NCI-H2029 (cell line): ENCODE results near the gene GAS7.

Experiments used
- DNase-seq: peaks from one replicate; lab custom pipeline; 2025; lab: John Stamatoyannopoulos, UW

GAS7 gene

GRCh38 chr17:9887508-9887907 lies 310.9 kb downstream of the GAS7 start:
- DNase-seq = no peak

- DNase-seq = no peak
Measured at GRCh38 chr17:9886141-9886930, 312.1 kb downstream of the GAS7 start.

DNA sequence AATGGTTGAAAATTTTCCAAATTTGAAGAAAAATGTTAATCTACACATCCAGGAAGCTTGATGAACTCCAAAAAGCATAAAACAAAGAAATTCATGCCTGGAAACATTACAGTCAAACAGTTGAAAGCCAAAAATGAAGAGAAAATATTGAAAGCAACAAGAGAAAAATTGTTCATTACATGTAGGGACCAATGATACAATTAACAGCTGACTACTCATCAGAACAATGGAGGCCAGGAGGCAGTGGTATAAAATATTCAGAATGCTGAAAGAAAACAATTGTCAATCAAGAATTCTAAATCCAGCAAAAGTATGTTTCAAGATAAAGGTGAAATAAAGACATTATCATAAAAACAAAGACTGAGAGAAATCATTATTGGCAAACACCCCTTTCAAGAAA lies 315.0 kb downstream of the GAS7 start:
- DNase-seq = no peak

DNA sequence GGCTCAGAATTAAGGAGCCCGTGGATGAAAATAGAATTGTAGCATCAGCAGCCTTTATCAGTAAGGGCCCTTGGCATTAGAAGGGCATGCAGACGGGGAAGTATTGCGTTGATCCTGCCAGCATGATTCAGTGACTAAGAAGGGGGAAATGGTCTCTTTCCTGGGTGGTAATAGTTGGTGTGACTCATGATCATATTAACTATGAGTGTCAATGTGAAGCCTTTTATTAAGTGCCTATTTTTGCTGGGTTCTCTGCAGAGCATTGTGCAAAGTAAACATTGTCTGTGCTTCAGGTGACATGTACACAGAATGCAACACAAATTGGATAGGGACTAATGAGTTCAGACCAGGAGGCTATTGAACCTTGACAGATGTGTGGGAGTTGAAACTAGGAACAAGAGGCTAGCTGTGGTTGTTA lies 317.8 kb downstream of the GAS7 start:
- no peak for DNase-seq

GRCh38 chr17:9878786-9879525 lies 319.4 kb downstream of the GAS7 start:
- DNase-seq = no peak

DNA sequence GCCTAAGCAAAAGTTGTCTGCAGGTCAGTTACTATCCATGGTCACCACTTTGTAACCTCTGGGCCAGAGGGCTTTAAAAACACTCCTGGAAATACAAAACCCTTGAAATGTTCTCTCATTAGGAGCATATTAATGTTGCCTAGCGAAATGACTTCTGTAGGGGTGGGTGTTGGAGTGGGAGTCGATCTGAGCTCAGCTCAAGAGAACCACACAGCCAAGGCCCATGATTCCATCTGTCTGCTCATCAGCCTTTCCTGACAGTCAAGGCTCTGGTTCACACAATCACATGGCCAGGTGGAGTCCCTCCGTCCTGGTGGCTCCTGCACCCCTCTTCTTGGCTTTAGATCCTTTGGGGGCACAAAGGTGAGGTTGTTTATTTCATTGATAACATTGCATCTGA lies 320.1 kb downstream of the GAS7 start:
- DNase-seq = no peak

DNA sequence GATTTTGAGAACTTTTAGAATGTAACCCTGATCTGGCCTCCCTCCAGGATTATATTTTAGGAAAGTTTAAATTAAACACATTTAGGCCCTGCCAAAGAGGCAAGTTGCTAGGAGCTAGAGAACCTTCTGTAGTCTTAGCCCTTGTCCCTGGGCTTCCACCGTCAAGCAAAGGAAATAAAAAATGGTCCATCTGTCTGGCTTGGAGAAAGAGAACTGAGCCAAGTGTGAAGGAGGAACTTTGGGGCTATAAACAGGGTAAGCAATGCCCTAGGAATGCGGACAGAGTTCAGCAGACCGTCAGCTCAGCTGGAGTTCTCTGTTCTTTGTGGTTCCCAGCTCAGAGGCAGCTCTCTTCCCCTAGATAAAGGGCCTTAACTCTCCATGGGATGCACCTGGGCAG lies 323.0 kb downstream of the GAS7 start:
- no peak for DNase-seq

DNA sequence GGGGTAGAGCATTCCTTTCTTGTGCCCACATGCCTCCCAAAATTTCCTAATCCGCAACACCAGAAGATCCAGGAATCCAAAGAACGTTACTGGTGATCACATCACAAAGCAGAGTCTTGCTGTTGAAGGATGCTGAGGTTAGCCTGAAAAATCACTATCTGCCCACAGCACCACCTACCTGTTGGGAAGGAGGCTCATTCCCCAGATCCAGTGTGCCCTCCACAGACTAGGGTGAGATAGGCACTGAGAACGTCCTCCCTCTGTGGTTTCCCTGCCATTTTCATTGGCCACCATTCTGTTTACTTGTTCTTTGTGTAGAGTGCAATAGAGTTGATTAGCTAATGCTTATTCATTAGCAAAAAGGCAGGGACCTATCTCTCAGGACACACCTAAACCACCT lies 323.7 kb downstream of the GAS7 start:
- DNase-seq = no peak

- DNase-seq = no peak
Measured at GRCh38 chr17:9872852-9873251, 325.6 kb downstream of the GAS7 start.

GRCh38 chr17:9868552-9868951 lies 329.9 kb downstream of the GAS7 start:
- no peak for DNase-seq

GRCh38 chr17:9865586-9865985 lies 332.8 kb downstream of the GAS7 start:
- no peak for DNase-seq

DNA sequence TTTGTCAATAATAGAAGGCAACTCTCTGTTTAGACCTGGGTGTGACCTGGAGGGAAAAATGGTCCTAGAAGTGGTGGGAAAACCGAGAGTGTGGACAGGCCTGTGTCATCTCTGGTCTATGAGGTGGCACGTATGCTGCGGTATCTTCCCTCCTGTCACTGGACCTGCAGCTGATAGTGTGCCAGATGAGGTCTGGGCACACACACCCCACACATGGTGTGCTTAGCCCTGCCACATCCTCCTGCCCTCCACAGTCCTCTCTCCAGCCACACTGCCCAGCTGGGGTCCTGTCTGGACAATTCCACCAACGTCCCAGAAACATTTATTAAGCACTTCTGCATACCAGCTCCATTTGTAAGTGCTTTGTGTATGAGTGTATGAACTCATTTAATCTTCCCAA lies 335.5 kb downstream of the GAS7 start:
- no peak for DNase-seq

GRCh38 chr17:9862220-9862619 lies 336.2 kb downstream of the GAS7 start:
- DNase-seq = no peak

DNA sequence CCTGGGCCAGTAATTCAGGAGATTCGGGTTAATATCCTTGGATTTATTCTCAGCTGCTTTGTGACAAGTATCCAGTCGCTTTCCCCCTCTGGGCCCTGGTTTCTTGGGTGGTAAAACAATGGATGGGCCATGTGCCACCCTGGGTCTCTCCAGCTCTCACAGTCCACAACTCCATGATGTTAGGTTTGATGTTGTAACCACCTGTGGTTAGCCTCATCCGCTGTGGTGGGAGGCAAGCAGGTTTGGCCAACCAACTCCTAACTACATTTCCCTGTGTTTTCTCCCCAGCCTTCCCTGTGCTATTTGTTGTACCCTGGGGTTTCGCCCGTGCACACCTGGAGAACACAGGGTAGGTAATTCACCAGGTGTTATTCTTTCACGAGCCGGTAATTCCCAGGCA lies 337.6 kb downstream of the GAS7 start:
- DNase-seq = no peak
